A549 (cell line): ENCODE data around the gene EFEMP2. TPM values are rescaled to one million over a fixed set of nuclear protein-coding genes. Genes with fewer than 3 reads are reported as not detected.

Experiments
- ATAC-seq, 2 experiments: fragments of 200-7000 bp in 1 of 2; fragments of >200 bp in 1 of 2; cut with Nextera tagmentation in 1 of 2; cut with Tn5 transposase in 1 of 2; 3 replicates each; pipeline versions ENCODE4 v1.8.0 to v1.9.1; 2018 to 2020; ENCODE audit warnings: mild to moderate bottlenecking in 1 of 2, moderate library complexity in 1 of 2
- CTCF ChIA-PET: fragments of 300-600 bp; sonication (Branson Sonifier 250); formaldehyde crosslinking; extraction: SDS; loops from one replicate; lab custom pipeline; 2021; ENCODE audit warnings: antibody characterized with exemption, inconsistent platforms; lab: Yijun Ruan, JAX
- POLR2A ChIA-PET: fragments of 350-600 bp; formaldehyde crosslinking; extraction: SDS; loops from one replicate; lab custom pipeline; 2021; ENCODE audit warnings: antibody characterized with exemption, inconsistent platforms; lab: Yijun Ruan, JAX
- DNase-seq, 2 experiments: peaks; one replicate each; pipeline versions ENCODE4 v3.0.0 to v3.0.0-alpha.2; 2011 to 2016; ENCODE audit warnings: low read depth in 1 of 2, low spot score in 1 of 2
- FAIRE-seq: peaks from 2 replicates; lab custom pipeline; 2011; peaks lifted over from hg19 to GRCh38; lab: Jason Lieb, UNC
- H3K27ac ChIP-seq, 2 experiments: fragments of >200 bp; sonication (Bioruptor Twin); formaldehyde crosslinking; 3 replicates each; pipeline ENCODE4 v1.5.1; 2016 to 2017
- H3K4me1 ChIP-seq: fragments of >200 bp; sonication (Bioruptor Twin); formaldehyde crosslinking; 3 replicates; pipeline ENCODE4 v1.6.1; 2016
- H3K4me2 ChIP-seq: fragments of >200 bp; sonication (Bioruptor Twin); formaldehyde crosslinking; 3 replicates; pipeline ENCODE4 v1.6.1; 2016
- H3K4me3 ChIP-seq: fragments of >200 bp; sonication (Bioruptor Twin); formaldehyde crosslinking; 3 replicates; pipeline ENCODE4 v1.5.1; 2016
- H3K9me3 ChIP-seq: fragments of >200 bp; sonication (Bioruptor Twin); formaldehyde crosslinking; 3 replicates; pipeline ENCODE4 v1.6.1; 2016
- ATOH8 ChIP-seq: fragments of 250-450 bp; sonication (Bioruptor Pico); IDR thresholded peaks from 2 replicates; pipeline ENCODE4 v1.5.0; 2020; ENCODE audit warnings: low read depth, mild to moderate bottlenecking, moderate library complexity
- BHLHE40 ChIP-seq: IDR thresholded peaks from 2 replicates; pipeline ENCODE4 v1.6.1; 2012; ENCODE audit warnings: low read depth, low read length, inconsistent platforms
- CHD4 ChIP-seq: fragments of 200-600 bp; sonication (generic); IDR thresholded peaks from 2 replicates; pipeline ENCODE4 v1.6.1; 2016; ENCODE audit warnings: antibody characterized with exemption, mild to moderate bottlenecking, borderline replicate concordance
- FOXS1 ChIP-seq: fragments of 250-450 bp; sonication (Bioruptor Pico); IDR thresholded peaks from 2 replicates; pipeline ENCODE4 v1.5.0; 2020; ENCODE audit warnings: mild to moderate bottlenecking, moderate library complexity
- HOXB13 ChIP-seq: fragments of 250-450 bp; sonication (Bioruptor Pico); IDR thresholded peaks from 2 replicates; pipeline ENCODE4 v1.5.0; 2020; ENCODE audit warnings: low read depth, mild to moderate bottlenecking, moderate library complexity
- HOXB5 ChIP-seq: fragments of 250-450 bp; sonication (Bioruptor Pico); IDR thresholded peaks from 2 replicates; pipeline ENCODE4 v1.5.0; 2020; ENCODE audit warnings: mild to moderate bottlenecking, moderate library complexity
- KDM1A ChIP-seq: fragments of 200-600 bp; sonication (generic); IDR thresholded peaks from 2 replicates; pipeline ENCODE4 v1.6.1; 2016; ENCODE audit warnings: low read depth, mild to moderate bottlenecking
- MAZ ChIP-seq: fragments of 150-350 bp; IDR thresholded peaks from 2 replicates; pipeline ENCODE4 v1.6.1; 2014; ENCODE audit warnings: antibody characterized with exemption, low read depth, low read length, borderline replicate concordance
- MYC ChIP-seq: IDR thresholded peaks from 2 replicates; pipeline ENCODE4 v1.6.1; 2012; ENCODE audit warnings: mild to moderate bottlenecking, inconsistent platforms, low read length, improper control_type of control experiment, borderline replicate concordance
- PHF8 ChIP-seq: fragments of 200-600 bp; sonication (generic); IDR thresholded peaks from 2 replicates; pipeline ENCODE4 v1.6.1; 2016; ENCODE audit warnings: low read depth, mild to moderate bottlenecking, antibody characterized with exemption, moderate library complexity, borderline replicate concordance
- RARB ChIP-seq: fragments of 250-450 bp; sonication (Bioruptor Pico); IDR thresholded peaks from 2 replicates; pipeline ENCODE4 v1.8.0; 2021; ENCODE audit warnings: mild to moderate bottlenecking, moderate library complexity
- RFX5 ChIP-seq: fragments of 450-650 bp; IDR thresholded peaks from 2 replicates; pipeline ENCODE4 v1.7.1; 2014; ENCODE audit warnings: antibody characterized with exemption, mild to moderate bottlenecking, moderate library complexity
- TP53 ChIP-seq: fragments of 250-450 bp; sonication (Bioruptor Pico); IDR thresholded peaks from 2 replicates; pipeline ENCODE4 v1.5.0; 2021; ENCODE audit warnings: mild to moderate bottlenecking, moderate library complexity
- ZC3H11A ChIP-seq: fragments of 450-650 bp; IDR thresholded peaks from 2 replicates; pipeline ENCODE4 v1.6.1; 2014; ENCODE audit warnings: antibody characterized with exemption, mild to moderate bottlenecking
- WGBS: methylation state at CpG from one replicate; pipeline ENCODE4 v1.1.6; 2017; ENCODE audit errors: missing lambda C conversion rate; 5-methylcytosine and 5-hydroxymethylcytosine counted together
- polyA plus RNA-seq, 4 experiments: library from polyadenylated mRNA; depleted of rRNA in 3 of 4; stranded (reverse); fragments of >200 nt; fragmentation: RNase III in 1 of 4; extraction: RNeasy Plus Mini Kit Qiagen cat#74134 plus additional on column Dnase treatment in 1 of 4; gene quantifications; 2 replicates in 3 of 4; 3 replicates in 1 of 4; pipeline ENCODE4 v1.2.3, GENCODE V29; 2011 to 2017
- TF ChIP-seq, protein P1 (sequence below): fragments of 150-350 bp; IDR thresholded peaks from 2 replicates; pipeline ENCODE4 v1.6.1; 2014; ENCODE audit warnings: low read depth, mild to moderate bottlenecking, low read length
- TF ChIP-seq, protein P2 (sequence below): fragments of 200-600 bp; sonication (generic); IDR thresholded peaks from 2 replicates; pipeline ENCODE4 v1.6.1; 2016; ENCODE audit warnings: antibody characterized with exemption, mild to moderate bottlenecking, moderate library complexity

EFEMP2 gene
- polyA plus RNA-seq, 2 of the 4 experiments (the other 2 are of a cell fraction) = 1.3 to 1.4 TPM

- no peak; the same call in 1 of the 2 replicates for TF ChIP-seq FOXS1 (CRISPR knock-in tag)
- 0 out of 2 replicates have a peak, but pooled peaks have one; percentile 10 for TF ChIP-seq BHLHE40
- no peak for TF ChIP-seq HOXB5
- TF ChIP-seq, protein P1, sequence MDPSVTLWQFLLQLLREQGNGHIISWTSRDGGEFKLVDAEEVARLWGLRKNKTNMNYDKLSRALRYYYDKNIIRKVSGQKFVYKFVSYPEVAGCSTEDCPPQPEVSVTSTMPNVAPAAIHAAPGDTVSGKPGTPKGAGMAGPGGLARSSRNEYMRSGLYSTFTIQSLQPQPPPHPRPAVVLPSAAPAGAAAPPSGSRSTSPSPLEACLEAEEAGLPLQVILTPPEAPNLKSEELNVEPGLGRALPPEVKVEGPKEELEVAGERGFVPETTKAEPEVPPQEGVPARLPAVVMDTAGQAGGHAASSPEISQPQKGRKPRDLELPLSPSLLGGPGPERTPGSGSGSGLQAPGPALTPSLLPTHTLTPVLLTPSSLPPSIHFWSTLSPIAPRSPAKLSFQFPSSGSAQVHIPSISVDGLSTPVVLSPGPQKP = no peak
Measured at GRCh38 chr11:65860278-65861164, 12.1 kb downstream of the EFEMP2 start, which contains the start of gene MUS81 (continued).

DNA sequence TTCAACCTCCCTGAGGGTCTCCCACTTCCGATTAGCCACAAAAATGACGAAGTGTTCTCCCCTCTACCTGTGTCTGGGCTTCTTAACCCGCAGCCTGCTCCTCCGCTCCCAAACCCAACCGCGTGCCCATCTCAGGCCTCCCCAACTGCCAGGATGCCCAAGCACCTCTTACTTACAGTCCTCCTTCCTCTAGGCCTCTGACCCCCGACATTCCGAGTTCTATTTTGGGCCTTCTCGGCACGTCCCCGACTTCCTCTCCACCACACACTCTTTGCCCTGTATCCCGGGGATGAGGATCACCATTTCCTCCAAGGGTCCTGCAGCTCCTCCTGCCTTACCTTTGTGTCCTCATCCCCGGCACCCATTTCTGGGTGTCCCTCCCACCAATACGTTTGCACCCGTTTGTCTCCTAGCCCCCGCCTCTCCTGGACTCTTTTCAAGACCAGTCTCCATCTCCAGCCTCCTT is 12.8 kb downstream of the EFEMP2 start:
- Histone ChIP-seq H3K27ac (peak overlapping the region; percentile 88 to 96), H3K9me3 (no peaks in the 10 kb centered on the region), H3K4me2 (peak overlapping the region; percentile 87), H3K4me1 (peaks cover 24% of the 10 kb centered on the region), H3K4me3 (peak overlapping the region; percentile 70)
- WGBS = 5% methylated on average over 16 of the region's 16 CpGs
- ATAC-seq = peak; percentile 2 to 7
- no peak for DNase-seq
- no peak for TF ChIP-seq CHD4
- TF ChIP-seq KDM1A = no peak
- TF ChIP-seq, protein P2, sequence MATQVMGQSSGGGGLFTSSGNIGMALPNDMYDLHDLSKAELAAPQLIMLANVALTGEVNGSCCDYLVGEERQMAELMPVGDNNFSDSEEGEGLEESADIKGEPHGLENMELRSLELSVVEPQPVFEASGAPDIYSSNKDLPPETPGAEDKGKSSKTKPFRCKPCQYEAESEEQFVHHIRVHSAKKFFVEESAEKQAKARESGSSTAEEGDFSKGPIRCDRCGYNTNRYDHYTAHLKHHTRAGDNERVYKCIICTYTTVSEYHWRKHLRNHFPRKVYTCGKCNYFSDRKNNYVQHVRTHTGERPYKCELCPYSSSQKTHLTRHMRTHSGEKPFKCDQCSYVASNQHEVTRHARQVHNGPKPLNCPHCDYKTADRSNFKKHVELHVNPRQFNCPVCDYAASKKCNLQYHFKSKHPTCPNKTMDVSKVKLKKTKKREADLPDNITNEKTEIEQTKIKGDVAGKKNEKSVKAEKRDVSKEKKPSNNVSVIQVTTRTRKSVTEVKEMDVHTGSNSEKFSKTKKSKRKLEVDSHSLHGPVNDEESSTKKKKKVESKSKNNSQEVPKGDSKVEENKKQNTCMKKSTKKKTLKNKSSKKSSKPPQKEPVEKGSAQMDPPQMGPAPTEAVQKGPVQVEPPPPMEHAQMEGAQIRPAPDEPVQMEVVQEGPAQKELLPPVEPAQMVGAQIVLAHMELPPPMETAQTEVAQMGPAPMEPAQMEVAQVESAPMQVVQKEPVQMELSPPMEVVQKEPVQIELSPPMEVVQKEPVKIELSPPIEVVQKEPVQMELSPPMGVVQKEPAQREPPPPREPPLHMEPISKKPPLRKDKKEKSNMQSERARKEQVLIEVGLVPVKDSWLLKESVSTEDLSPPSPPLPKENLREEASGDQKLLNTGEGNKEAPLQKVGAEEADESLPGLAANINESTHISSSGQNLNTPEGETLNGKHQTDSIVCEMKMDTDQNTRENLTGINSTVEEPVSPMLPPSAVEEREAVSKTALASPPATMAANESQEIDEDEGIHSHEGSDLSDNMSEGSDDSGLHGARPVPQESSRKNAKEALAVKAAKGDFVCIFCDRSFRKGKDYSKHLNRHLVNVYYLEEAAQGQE = no peak
- TF ChIP-seq MAZ = 0 out of 2 replicates have a peak, but pooled peaks have one; percentile 4
- peak; percentile 50; the same call in 1 of the 2 replicates for TF ChIP-seq TP53
- TF ChIP-seq RARB (CRISPR knock-in tag) = 0 out of 2 replicates have a peak, but pooled peaks have one; percentile 23
- TF ChIP-seq PHF8 = peak; percentile 45; the same call in 1 of the 2 replicates
- TF ChIP-seq RFX5 = 0 out of 2 replicates have a peak, but pooled peaks have one; percentile 0
- TF ChIP-seq MYC = 0 out of 2 replicates have a peak, but pooled peaks have one; percentile 3
- TF ChIP-seq ATOH8 (CRISPR knock-in tag) = 0 out of 2 replicates have a peak, but pooled peaks have one; percentile 24
- TF ChIP-seq HOXB13 (CRISPR knock-in tag) = peak; percentile 70; the same call in 1 of the 2 replicates
- TF ChIP-seq ZC3H11A = 0 out of 2 replicates have a peak, but pooled peaks have one; percentile 3
- ChIA-PET CTCF (interaction anchor here (0.6 to 7.6 kb wide), 51 partner anchors 9 to 420 kb away, joined by 3 to 195 read pairs (median 4); partner anchors contain the start of genes AP5B1, CCDC85B, CTSW and EFEMP2), POLR2A (interaction anchor here (0.7 to 3.4 kb wide), 17 partner anchors 8 to 245 kb away, joined by 3 to 36 read pairs (median 8); partner anchors contain the start of genes AP5B1, CCDC85B, FIBP and KAT5)
- no peak for FAIRE-seq
